Endothelial cell of umbilical vein (primary cell): Measurements from ENCODE around the gene UBXN1. TPM values are rescaled to one million over a fixed set of nuclear protein-coding genes. Genes with fewer than 3 reads are reported as not detected.
"Not testable (repeated sequence)": the region's sequence is repeated elsewhere in the genome, so short reads cannot be mapped to it uniquely, and the experiment has no call there.

Experiments
- BruUV-seq: library from RNA; stranded (reverse); fragments of 400-500 nt; replicated peaks from 2 replicates; lab custom pipeline; 2021; lab: Mats Ljungman, UMichigan
- CTCF ChIA-PET: fragments of 300-600, 350-600 bp; sonication (Branson Sonifier 250); formaldehyde crosslinking; loops from one replicate; lab custom pipeline; 2021; ENCODE audit warnings: antibody characterized with exemption, inconsistent platforms; lab: Charles Lee
- POLR2A ChIA-PET: fragments of 300-600, 350-600 bp; sonication (Branson Sonifier 250); formaldehyde crosslinking; loops from one replicate; lab custom pipeline; 2021; ENCODE audit warnings: antibody characterized with exemption, inconsistent platforms; lab: Charles Lee
- DNase-seq: peaks from one replicate; pipeline ENCODE4 v3.0.0-alpha.2; 2011; ENCODE audit warnings: low read depth, low spot score
- FAIRE-seq: peaks from 2 replicates; lab custom pipeline; 2011; peaks lifted over from hg19 to GRCh38; lab: Jason Lieb, UNC
- H2AFZ ChIP-seq: 2 replicates; pipeline ENCODE4 v1.6.0; 2012; ENCODE audit warnings: low read depth, low read length, control low read depth, inconsistent platforms
- H3K27ac ChIP-seq: 2 replicates; pipeline ENCODE4 v1.5.1; 2011; ENCODE audit warnings: low read depth, mild to moderate bottlenecking, control low read depth, low read length, moderate library complexity; ENCODE audit not compliant: insufficient read depth
- H3K27me3 ChIP-seq, 2 experiments: 2 replicates each; pipeline versions ENCODE4 v1.6.0 to v1.6.1; 2011; ENCODE audit warnings: low read length in 2 of 2, mixed read lengths in 1 of 2; ENCODE audit not compliant: control insufficient read depth in 2 of 2, insufficient read depth in 2 of 2
- H3K36me3 ChIP-seq, 2 experiments: 2 replicates in 1 of 2; 3 replicates in 1 of 2; pipeline ENCODE4 v1.5.1; 2011; ENCODE audit warnings: low read length in 2 of 2, mild to moderate bottlenecking in 1 of 2, moderate library complexity in 1 of 2; ENCODE audit not compliant: control insufficient read depth in 2 of 2, insufficient read depth in 2 of 2; ENCODE audit errors: extremely low read depth in 1 of 2
- H3K4me1 ChIP-seq: 3 replicates; pipeline ENCODE4 v1.5.1; 2011; ENCODE audit warnings: mild to moderate bottlenecking, low read length; ENCODE audit not compliant: control insufficient read depth, insufficient read depth; ENCODE audit errors: extremely low read depth
- H3K4me2 ChIP-seq: 2 replicates; pipeline ENCODE4 v1.6.1; 2011; ENCODE audit warnings: low read length, control low read depth, mixed read lengths; ENCODE audit not compliant: insufficient read depth
- H3K4me3 ChIP-seq, 3 experiments: fragments of 200-600 bp in 1 of 3; sonication (generic), shearing (Covaris generic) in 1 of 3; replicated peaks in 1 of 3; 2 replicates each; pipeline ENCODE4 v1.5.1; 2011 to 2016; ENCODE audit warnings: control low read depth in 3 of 3, low read length in 3 of 3, mild to moderate bottlenecking in 2 of 3, inconsistent platforms in 1 of 3, low read depth in 1 of 3, moderate library complexity in 1 of 3; ENCODE audit not compliant: insufficient read depth in 1 of 3
- H3K79me2 ChIP-seq: 2 replicates; pipeline ENCODE4 v1.6.0; 2012; ENCODE audit warnings: low read length, inconsistent platforms; ENCODE audit not compliant: control insufficient read depth, insufficient read depth
- H3K9ac ChIP-seq: replicated peaks from 2 replicates; pipeline ENCODE3; 2011; ENCODE audit warnings: low read length, control low read depth; ENCODE audit not compliant: insufficient read depth; ENCODE audit errors: extremely low read depth
- H3K9me1 ChIP-seq: replicated peaks from 3 replicates; pipeline ENCODE4 v1.6.0; 2011; ENCODE audit warnings: mild to moderate bottlenecking, low read length; ENCODE audit not compliant: control insufficient read depth, insufficient read depth; ENCODE audit errors: extremely low read depth
- H3K9me3 ChIP-seq: replicated peaks from 2 replicates; pipeline ENCODE4 v1.5.1; 2012; ENCODE audit warnings: low read length, inconsistent platforms; ENCODE audit not compliant: control insufficient read depth, insufficient read depth
- H4K20me1 ChIP-seq: replicated peaks from 2 replicates; pipeline ENCODE3; 2011; ENCODE audit warnings: mild to moderate bottlenecking, low read length; ENCODE audit not compliant: control insufficient read depth, insufficient read depth; ENCODE audit errors: extremely low read depth
- FOS ChIP-seq: IDR thresholded peaks from 2 replicates; pipeline ENCODE4 v1.6.1; 2011; ENCODE audit warnings: mild to moderate bottlenecking, low read length, moderate library complexity, borderline replicate concordance; ENCODE audit not compliant: insufficient read depth
- GATA2 ChIP-seq: IDR thresholded peaks from 2 replicates; pipeline ENCODE4 v1.7.0; 2011; ENCODE audit warnings: low read depth, mild to moderate bottlenecking, moderate library complexity, mixed read lengths, low read length; ENCODE audit not compliant: insufficient read length, insufficient read depth
- JUN ChIP-seq: IDR thresholded peaks from 2 replicates; pipeline ENCODE4 v1.6.1; 2011; ENCODE audit warnings: borderline replicate concordance, low read depth; ENCODE audit not compliant: insufficient read length, insufficient read depth
- MAX ChIP-seq: IDR thresholded peaks from 2 replicates; pipeline ENCODE4 v1.6.1; 2011; ENCODE audit not compliant: insufficient read depth, insufficient read length
- MYC ChIP-seq: IDR thresholded peaks from one replicate; pipeline ENCODE4 v1.6.1; 2011; ENCODE audit warnings: mild to moderate bottlenecking, low read depth, low read length
- POLR2A ChIP-seq: IDR thresholded peaks from 2 replicates; pipeline ENCODE4 v1.6.1; 2012; ENCODE audit warnings: low read depth, mild to moderate bottlenecking, control low read depth, low read length
- POLR2AphosphoS5 ChIP-seq: IDR thresholded peaks from 2 replicates; pipeline ENCODE4 v1.6.1; 2012; ENCODE audit warnings: low read depth, mild to moderate bottlenecking, control low read depth, low read length, moderate library complexity; ENCODE audit not compliant: insufficient read depth
- dilution Hi-C: fragments of 300-500 bp; cut with MboI; formaldehyde crosslinking; loops from one replicate; pipeline ENCODE4 v1.15.0; 2019; ENCODE audit warnings: low sequenced_read_pairs; ENCODE audit not compliant: extremely low pct_ligation_motif_present
- intact Hi-C: fragments of 100-400 bp; cut with micrococcal nuclease; formaldehyde crosslinking; loops from one replicate; pipeline ENCODE4 v1.10.0; 2022
- polyA plus RNA-seq, 4 experiments: library from polyadenylated mRNA; depleted of rRNA in 3 of 4; stranded (reverse) in 3 of 4; unstranded in 1 of 4; fragments of >200 nt; gene quantifications; 2 replicates each; pipeline versions ENCODE4 v1.2.1 to v1.2.3, GENCODE V29; 2011 to 2012; ENCODE audit warnings: missing spikeins in 1 of 4
- total RNA-seq: library from RNA; stranded (reverse); gene quantifications from 2 replicates; pipeline ENCODE4 v1.2.3, GENCODE V29; 2021

The UBXN1 gene
- total and polyA plus RNA-seq, 2 donors (not counting 3 experiments of a cell fraction or from before 2014, with no cell fraction given) = 113 to 114 TPM

- no peak for FAIRE-seq
- peaks cover 11% of the 10 kb centered on the region for H3K4me1 ChIP-seq
- no peak for DNase-seq
- no TSS peak for BruUV-seq
- intact Hi-C loops (no loop called here), dilution Hi-C loops (no loop called here)
- H3K9me1 ChIP-seq = no peaks in the 10 kb centered on the region
- CTCF ChIA-PET = interaction anchor here (1.3 kb wide), 1 partner anchor 9 kb away, joined by 3 read pairs; no protein-coding TSS in a partner anchor
- peaks cover 24% of the 10 kb centered on the region for H3K79me2 ChIP-seq
- no peaks in the 10 kb centered on the region for H3K9me3 ChIP-seq
- no peaks in the 10 kb centered on the region for H4K20me1 ChIP-seq
- POLR2A ChIA-PET = interaction anchor here (1.3 kb wide), 1 partner anchor 12 kb away, joined by 9 read pairs; the partner anchor contains the start of genes C11orf98 and CSKMT
- no peak for TF ChIP-seq MYC
- no peak for TF ChIP-seq MAX
- no peak for TF ChIP-seq POLR2A
- no peak for TF ChIP-seq JUN
- TF ChIP-seq GATA2 = no peak
- TF ChIP-seq POLR2AphosphoS5 = no peak
- TF ChIP-seq FOS = no peak
- H3K4me3 ChIP-seq = no peak overlapping the region
- H3K27me3 ChIP-seq = no peaks in the 10 kb centered on the region
- H3K36me3 ChIP-seq = peaks cover 0 to 17% of the 10 kb centered on the region in 2 experiments
- H2AFZ ChIP-seq = no peak overlapping the region
- no peak overlapping the region for H3K9ac ChIP-seq
- H3K4me2 ChIP-seq = no peak overlapping the region
- H3K27ac ChIP-seq = no peak overlapping the region
These were observed 2.2 kb downstream of the UBXN1 start for GRCh38 chr11:62676698-62677097.

GRCh38 chr11:62675415-62675814 lies 3.5 kb downstream of the UBXN1 start:
- not testable (repeated sequence) for H3K4me3 ChIP-seq

More at GRCh38 chr11:62675415-62675814, 3.5 kb downstream of the UBXN1 start:
- H3K9me3 ChIP-seq, BruUV-seq, H4K20me1 ChIP-seq, H3K9me1 ChIP-seq, H3K9ac ChIP-seq, H3K27ac ChIP-seq, FAIRE-seq, DNase-seq, dilution Hi-C loops, H3K4me2 ChIP-seq, H2AFZ ChIP-seq, H3K27me3 ChIP-seq, intact Hi-C loops: not testable (repeated sequence)
- Histone ChIP-seq H3K4me1 (peaks cover 15% of the 10 kb centered on the region), H3K79me2 (peaks cover 29% of the 10 kb centered on the region), H3K36me3 (peaks cover 0 to 17% of the 10 kb centered on the region in 2 experiments)
- ChIA-PET POLR2A (interaction anchor here (3.4 kb wide), 1 partner anchor 10 kb away, joined by 25 read pairs; the partner anchor contains the start of genes C11orf98 and CSKMT), CTCF (interaction anchor here (1.3 kb wide), 1 partner anchor 19 kb away, joined by 4 read pairs; no protein-coding TSS in a partner anchor)
